ENCODE results near the gene BARHL1.

The BARHL1 gene

GRCh38 chr9:132586830-132587591 lies 4.6 kb downstream of the BARHL1 start:
- DNase-seq (ENCODE audit: low read depth in 2 of 2): no peak

DNA sequence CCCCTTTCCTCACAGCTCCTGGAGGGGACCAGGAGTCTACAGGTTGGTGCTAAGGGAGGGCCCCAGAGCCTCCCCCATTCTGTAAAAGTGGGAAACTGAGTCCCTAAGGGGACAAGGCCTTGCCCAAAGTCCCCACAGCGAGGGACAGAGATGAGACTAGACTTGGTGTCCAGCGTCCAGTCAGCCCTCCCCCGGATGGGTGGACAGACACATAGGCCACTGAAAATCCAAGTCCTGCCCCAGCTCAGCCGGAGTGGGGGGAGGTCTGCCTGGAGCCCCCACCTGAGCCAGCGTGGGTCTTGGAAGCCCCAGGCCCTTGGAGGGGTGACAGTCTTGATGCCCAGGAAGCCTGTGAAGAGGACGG lies 5.2 kb downstream of the BARHL1 start:
- no peak for DNase-seq (ENCODE audit: low read depth in 2 of 2)

DNA sequence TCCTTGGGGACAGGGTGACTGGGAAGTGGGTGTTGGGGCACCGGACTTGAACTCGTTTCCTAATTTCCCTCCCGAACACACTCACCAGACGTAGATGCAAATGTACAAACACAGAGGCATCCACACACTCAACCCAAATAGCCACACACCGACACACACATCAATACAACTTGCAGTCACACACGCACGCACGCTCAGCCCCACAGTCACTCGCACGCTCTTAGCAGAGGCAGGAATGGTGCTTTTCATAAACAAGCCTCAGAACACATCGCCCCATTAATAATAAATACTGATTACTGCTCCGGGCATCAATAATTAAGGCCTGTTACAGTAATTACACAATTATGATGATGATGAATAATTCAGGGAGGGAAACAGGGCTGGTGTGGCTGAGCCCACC lies 5.7 kb downstream of the BARHL1 start:
- no peak for DNase-seq (ENCODE audit: low read depth in 2 of 2)

DNA sequence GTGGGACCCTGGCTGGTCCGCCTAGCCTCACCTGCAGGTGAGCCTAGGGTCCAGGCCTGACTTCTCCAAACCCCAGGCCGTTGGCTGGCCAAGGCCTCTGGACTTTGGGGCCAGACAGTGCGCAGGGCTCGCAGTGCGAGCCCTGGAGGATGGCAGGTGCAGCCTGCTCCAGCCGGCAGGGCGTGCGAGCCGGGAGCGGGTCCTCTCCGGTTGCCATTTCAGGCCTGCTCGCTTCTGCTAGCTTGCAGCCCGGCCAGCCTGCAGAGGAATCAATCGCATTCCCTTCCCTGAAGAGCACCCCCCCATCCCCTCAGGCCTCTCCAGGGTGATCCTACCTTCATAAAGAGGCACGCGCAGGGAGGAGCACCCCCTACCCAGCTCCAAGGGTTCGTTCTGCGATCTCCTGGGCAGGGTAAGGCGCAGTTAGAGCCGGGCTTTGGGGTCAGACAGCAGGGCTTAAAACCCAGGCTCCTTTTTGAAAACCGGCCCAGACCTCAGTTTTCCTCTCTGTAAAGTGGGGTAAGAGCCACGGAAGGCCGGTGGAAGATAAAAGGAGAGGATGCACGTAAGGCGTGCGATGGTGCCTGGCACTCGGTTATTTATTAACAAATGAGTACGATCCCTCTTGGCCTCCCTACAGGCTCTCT lies 6.2 kb downstream of the BARHL1 start:
- DNase-seq (ENCODE audit: low read depth in 2 of 2): no peak

DNA sequence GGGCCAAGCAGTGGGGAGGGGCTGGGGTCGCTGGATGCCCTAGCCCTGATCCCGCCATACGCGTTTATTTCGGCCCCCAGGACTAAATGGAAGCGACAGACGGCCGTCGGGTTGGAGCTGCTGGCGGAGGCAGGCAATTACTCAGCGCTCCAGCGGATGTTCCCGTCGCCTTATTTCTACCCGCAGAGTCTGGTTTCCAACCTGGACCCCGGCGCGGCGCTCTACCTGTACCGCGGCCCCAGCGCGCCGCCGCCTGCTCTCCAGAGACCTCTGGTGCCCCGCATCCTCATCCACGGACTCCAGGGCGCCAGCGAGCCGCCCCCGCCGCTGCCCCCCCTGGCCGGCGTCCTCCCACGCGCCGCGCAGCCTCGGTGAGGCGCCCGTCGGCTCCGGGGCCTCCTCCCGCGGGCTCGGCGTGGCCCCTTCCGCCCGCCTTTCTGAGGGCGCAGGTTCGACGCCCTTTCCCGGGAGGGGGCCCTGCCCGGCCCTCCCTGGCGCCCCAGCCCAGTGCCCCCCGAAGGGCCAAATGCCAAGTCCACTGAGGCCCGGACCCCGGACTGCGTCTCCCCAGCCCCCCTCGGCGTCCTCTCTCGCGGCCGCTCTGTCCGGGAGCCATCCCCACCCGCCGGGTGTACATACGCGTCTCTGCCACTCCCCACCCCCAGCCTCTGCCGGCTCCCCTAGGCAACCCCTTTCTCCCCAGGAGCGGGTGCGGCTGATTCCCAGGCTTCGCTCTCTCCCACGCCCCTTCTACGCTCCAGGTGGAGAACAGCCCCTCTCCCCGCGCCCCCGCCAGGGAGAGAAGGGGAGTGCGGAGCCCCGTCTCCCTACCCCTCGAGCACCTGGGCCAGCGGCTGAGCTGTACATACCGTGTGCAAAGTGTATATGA lies 7.0 kb downstream of the BARHL1 start:
- no peak for DNase-seq (ENCODE audit: low read depth in 2 of 2)

- DNase-seq (ENCODE audit: low read depth in 2 of 2): no peak
These were observed 7.6 kb downstream of the BARHL1 start for GRCh38 chr9:132590037-132590317.

GRCh38 chr9:132590318-132591182 lies 8.1 kb downstream of the BARHL1 start:
- no peak for DNase-seq (ENCODE audit: low read depth in 2 of 2)

- DNase-seq (ENCODE audit: low read depth in 2 of 2): no peak
These were observed 8.8 kb downstream of the BARHL1 start for GRCh38 chr9:132591244-132591643.

DNA sequence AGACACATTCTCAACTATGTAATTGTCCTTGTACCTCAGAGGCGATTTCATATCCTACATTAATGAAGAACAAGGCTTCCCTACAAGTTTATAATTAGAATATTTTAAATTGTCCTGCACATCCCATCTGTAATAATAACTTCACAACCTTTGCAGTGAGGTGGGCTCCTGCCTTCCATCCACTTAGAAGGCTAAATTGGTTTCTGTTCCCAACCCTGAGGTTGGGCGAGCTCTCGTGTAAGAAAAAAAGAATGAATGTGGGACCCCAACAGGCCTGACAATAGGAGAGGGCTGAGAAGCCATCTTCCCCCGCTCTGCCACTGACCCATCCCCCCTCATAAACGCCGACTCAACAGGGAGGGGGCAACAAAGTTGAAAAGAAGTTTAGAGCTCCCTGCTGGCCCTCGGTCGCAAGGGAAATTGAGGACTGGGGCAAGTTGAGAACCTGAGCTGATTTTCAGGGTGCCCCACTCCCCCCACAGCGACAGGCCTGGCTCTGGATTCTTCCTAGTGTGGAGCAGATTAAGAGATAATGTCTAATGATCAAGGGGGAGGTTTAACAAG lies 9.4 kb downstream of the BARHL1 start:
- DNase-seq (ENCODE audit: low read depth in 2 of 2): no peak

DNA sequence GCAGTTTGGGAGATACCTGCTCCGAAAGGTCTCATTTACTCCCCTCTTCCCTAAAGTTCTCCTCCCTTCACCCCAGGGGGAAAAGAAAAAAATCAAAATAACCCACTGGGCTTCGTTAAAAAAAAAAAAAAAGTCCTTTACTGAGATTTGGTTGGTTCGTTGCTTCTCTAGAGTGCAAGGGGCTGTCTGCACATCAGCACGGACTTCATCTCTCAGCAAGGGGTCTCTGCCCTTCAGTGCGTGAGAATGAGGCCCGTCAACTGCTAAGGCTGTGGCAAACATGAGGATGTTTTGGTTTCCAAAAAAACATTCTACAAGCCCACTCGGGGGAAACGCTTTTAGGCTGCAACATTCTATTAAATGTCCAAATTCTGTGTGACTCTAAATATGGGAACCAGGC lies 10.0 kb downstream of the BARHL1 start:
- no peak for DNase-seq (ENCODE audit: low read depth in 2 of 2)

DNA sequence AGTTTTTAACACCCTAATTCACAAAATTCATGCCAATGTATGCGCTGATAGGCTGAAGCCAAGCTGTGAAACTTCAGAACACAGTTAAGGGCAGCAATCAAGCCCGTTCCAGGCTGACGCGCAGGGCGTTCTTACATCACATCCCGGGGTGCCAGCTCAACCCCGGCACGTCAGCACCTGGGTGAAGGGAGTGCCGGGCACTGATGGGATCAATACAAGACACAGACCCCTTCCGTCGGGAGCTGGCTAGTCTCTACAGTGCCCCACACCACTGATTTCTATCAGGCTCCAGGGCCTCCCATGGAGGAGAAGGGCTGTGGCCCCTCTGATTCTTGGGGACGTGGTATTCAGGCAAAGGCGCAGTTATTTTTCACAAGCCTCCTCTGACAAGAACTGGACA lies 12.0 kb downstream of the BARHL1 start:
- no peak for DNase-seq (ENCODE audit: low read depth in 2 of 2)

GRCh38 chr9:132595319-132595718 lies 12.9 kb downstream of the BARHL1 start:
- no peak for DNase-seq (ENCODE audit: low read depth in 2 of 2)

GRCh38 chr9:132596200-132596599 lies 13.8 kb downstream of the BARHL1 start:
- DNase-seq (ENCODE audit: low read depth in 2 of 2): no peak

- no peak for DNase-seq (ENCODE audit: low read depth in 2 of 2)
These were observed 14.8 kb downstream of the BARHL1 start for GRCh38 chr9:132597073-132597775.

DNA sequence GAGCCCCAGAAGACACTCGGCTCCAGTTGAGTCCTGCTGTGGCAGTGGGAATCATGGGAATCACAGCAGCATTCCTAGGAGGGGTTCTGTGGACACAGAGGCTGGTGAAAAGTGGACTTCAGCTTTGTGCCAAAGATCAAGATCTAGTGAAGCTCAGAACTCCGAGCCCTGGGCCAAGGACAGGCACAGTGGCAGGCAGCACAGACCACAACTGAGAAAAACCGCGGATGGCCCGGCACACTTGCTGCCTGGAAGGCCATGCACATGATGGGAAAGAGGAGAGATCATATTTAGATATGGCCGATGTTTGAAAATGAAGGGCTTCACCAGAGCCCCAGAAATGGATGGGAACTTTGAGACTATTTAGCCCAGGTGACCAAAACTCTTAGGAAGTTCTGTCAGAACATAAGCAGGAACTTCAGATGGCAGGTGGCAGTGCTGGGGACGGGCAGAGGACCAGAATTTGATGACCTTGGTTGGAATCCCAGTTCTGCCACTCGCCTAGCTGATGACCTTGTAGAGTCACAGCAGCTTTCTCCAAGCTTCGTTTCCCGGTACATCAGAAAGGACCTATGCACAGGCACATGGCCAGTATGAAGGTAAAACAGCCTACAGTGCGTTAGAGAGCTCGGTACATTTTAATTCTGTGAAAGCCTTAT lies 18.0 kb downstream of the BARHL1 start:
- DNase-seq (ENCODE audit: low read depth in 2 of 2): no peak

DNA sequence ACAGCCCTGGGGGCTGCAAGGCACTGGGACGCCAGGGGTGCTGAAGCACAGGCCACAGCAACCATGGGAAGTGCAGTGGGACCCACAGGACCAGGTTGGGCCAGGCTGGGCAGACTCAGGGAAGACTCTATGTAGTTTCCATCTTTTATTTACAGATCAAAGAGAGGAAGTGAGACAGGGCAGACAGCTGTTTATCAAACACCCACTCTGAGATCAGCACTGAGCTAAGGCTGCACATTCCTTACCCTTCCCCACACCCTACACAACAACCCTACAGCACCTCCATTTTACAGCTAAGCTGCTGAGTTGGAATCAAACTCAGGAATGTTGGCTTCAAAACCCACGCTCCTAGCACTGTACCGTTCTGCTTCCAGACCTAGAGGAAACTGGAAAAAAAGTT lies 19.8 kb downstream of the BARHL1 start:
- DNase-seq (ENCODE audit: low read depth in 2 of 2): no peak

- DNase-seq (ENCODE audit: low read depth in 2 of 2): no peak
These were observed 23.0 kb downstream of the BARHL1 start for GRCh38 chr9:132605387-132605786.

DNA sequence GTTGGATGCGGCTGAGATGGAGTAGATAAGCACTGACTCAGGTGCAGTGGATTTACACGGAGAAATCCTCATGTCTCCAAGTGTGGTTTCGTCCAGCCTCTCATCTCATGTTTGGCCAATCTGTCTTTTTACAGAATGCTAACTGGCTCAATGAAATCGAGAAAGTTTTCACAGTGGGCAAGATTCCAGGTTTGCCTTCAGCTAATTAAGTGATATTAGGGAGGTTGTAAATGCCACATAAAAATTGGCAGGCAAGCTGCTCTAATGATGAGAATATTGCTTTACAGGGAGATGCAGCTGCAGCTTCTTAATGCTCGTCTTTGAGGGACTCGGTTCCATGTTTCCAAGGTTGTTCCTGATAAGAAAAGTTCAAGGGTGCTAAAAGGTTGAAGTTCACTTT lies 23.7 kb downstream of the BARHL1 start:
- DNase-seq (ENCODE audit: low read depth in 2 of 2): no peak

DNA sequence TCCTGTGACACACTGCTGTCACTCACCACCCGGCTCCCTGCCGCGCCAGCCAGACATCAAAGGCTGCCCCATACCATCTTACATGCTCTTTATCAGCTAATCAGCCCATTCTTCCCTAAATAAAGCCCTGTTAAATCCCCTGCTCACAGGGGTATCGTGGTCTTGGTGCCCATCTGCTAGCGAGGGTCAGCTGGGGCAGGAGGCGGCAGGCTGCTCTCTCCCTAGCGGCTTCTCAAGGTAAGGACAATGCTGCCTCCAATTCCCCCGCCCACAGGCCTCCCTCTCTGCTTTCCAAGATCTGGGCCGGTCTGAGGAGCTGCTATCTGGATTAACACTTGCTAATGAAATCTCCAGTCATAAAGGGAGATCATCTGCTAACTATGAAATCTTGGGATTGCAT lies 26.8 kb downstream of the BARHL1 start:
- DNase-seq (ENCODE audit: low read depth in 2 of 2): no peak

GRCh38 chr9:132609829-132610228 lies 27.4 kb downstream of the BARHL1 start:
- no peak for DNase-seq (ENCODE audit: low read depth in 2 of 2)

All from stimulated activated CD8-positive, alpha-beta memory T cell treated with anti-CD3 and anti-CD28 coated beads, Interleukin-15, amount 100 ng/mL, for 4 hours (primary cell).